ENCODE measurements around the gene CCL25. TPM values are rescaled to one million over a fixed set of nuclear protein-coding genes. Genes with fewer than 3 reads are reported as not detected.

CCL25 gene
- total and polyA plus RNA-seq, 2 of the 13 experiments (the other 11 are each of a cell fraction or from before 2014, with no cell fraction given): not detected

- no peak for TF ChIP-seq HMGXB4 (CRISPR knock-in tag; IDR thresholded peaks at IDR 0.05; ENCODE audit: borderline replicate concordance in 1 of 2, low read depth in 1 of 2)
- no peak for TF ChIP-seq HNF1B (CRISPR knock-in tag; IDR thresholded peaks at IDR 0.05)
- TF ChIP-seq MTA1 (CRISPR knock-in tag; IDR thresholded peaks at IDR 0.05; ENCODE audit: borderline replicate concordance): no peak
- TF ChIP-seq MAZ (IDR thresholded peaks at IDR 0.05; ENCODE audit: borderline replicate concordance, low read depth, low read length): no peak
- no peak for TF ChIP-seq MAZ (CRISPR knock-in tag; IDR thresholded peaks at IDR 0.05; ENCODE audit: low read depth)
- TF ChIP-seq ZNF280B (CRISPR knock-in tag; IDR thresholded peaks at IDR 0.05; ENCODE audit: borderline replicate concordance): no peak
- TF ChIP-seq CC2D1A (CRISPR knock-in tag; IDR thresholded peaks at IDR 0.05): no peak
- TF ChIP-seq USF2 (IDR thresholded peaks at IDR 0.05; ENCODE audit: low read depth, low read length): no peak
- TF ChIP-seq USF2 (CRISPR knock-in tag; IDR thresholded peaks at IDR 0.05; ENCODE audit: borderline replicate concordance): no peak
- no peak for TF ChIP-seq ZBTB2 (CRISPR knock-in tag; IDR thresholded peaks at IDR 0.05; ENCODE audit: low read depth)
- no peak for TF ChIP-seq BHLHE40 (IDR thresholded peaks at IDR 0.05; ENCODE audit: low read length)
- TF ChIP-seq IRF1 (CRISPR knock-in tag; IDR thresholded peaks at IDR 0.05; ENCODE audit: low read depth): no peak
- TF ChIP-seq NKX3-1 (CRISPR knock-in tag; IDR thresholded peaks at IDR 0.05): no peak
- TF ChIP-seq TBL1XR1 (IDR thresholded peaks at IDR 0.05; ENCODE audit: borderline replicate concordance, low read length, partially characterized antibody): no peak
- FAIRE-seq (no peak), DNase-seq (ENCODE audit: low spot score) (no peak), ATAC-seq (no peak)
- no peaks in the 10 kb centered on the region for H4K20me1 ChIP-seq (ENCODE audit: insufficient read depth, low read length)
- H3K4me1 ChIP-seq (ENCODE audit: insufficient read depth, low read length): peaks cover 54% of the 10 kb centered on the region
- H3K9ac ChIP-seq (ENCODE audit: insufficient read depth, low read depth, low read length): no peak overlapping the region
- ChIA-PET POLR2A (no interaction called here), CTCF (ENCODE audit: low intra/inter-chr PET ratio, low total read pairs) (no interaction called here)
- no peak overlapping the region for H3K4me3 ChIP-seq (replicated peaks in 1 of 3; ENCODE audit: insufficient read depth in 1 of 3, low read depth in 2 of 3, low read length in 3 of 3)
- WGBS (ENCODE audit: low lambda C conversion rate): 76% methylated on average over 4 of the region's 12 CpGs
- no peaks in the 10 kb centered on the region for H3K36me3 ChIP-seq (replicated peaks in 1 of 2; ENCODE audit: control insufficient read depth in 1 of 2, insufficient read depth in 2 of 2, low read length in 2 of 2)
- intact Hi-C loops (cut with micrococcal nuclease; ENCODE audit: unreplicated experiment): no loop called here
- H3K79me2 ChIP-seq (ENCODE audit: insufficient read depth, low read length): no peaks in the 10 kb centered on the region
- H3K9me3 ChIP-seq (ENCODE audit: low read length): no peaks in the 10 kb centered on the region
- in situ Hi-C loops (cut with HindIII; ENCODE audit: extremely low pct_ligation_motif_present, low pct_unique_long_range_greater_than_20kb): no loop called here
- no peaks in the 10 kb centered on the region for H3K27me3 ChIP-seq (ENCODE audit: control insufficient read depth in 1 of 2, insufficient read depth in 2 of 2, low read length in 2 of 2)
- no peak overlapping the region for H3K4me2 ChIP-seq (ENCODE audit: low read depth, low read length)
- BruUV-seq (replicated peaks): no TSS peak
- H2AFZ ChIP-seq (ENCODE audit: low read length): no peak overlapping the region
- H3K27ac ChIP-seq (ENCODE audit: extremely low read length, insufficient read depth, low read length): no peak overlapping the region
Measured at GRCh38 chr19:8083141-8083540, 30.6 kb downstream of the CCL25 start.

Data from HepG2 (cell line).